GM19467 (cell line): ENCODE measurements around the gene SLC22A7.
"Not testable (repeated sequence)": the region's sequence is repeated elsewhere in the genome, so short reads cannot be mapped to it uniquely, and the experiment has no call there.

Experiments used
- ATAC-seq: cut with Tn5 transposase; IDR thresholded peaks from one replicate; pipeline ENCODE4 v1.9.1; 2021; ENCODE audit warnings: mild to moderate bottlenecking, moderate library complexity; ENCODE audit not compliant: unreplicated experiment

The SLC22A7 gene

GRCh38 chr6:43299338-43300293, 1.6 kb downstream of the SLC22A7 start:
- no peak for ATAC-seq

- ATAC-seq = no peak
These were observed 3.2 kb downstream of the SLC22A7 start for GRCh38 chr6:43301081-43301870.

GRCh38 chr6:43302126-43302525, 4.1 kb downstream of the SLC22A7 start:
- no peak for ATAC-seq

- not testable (repeated sequence) for ATAC-seq
These were observed 4.9 kb downstream of the SLC22A7 start for GRCh38 chr6:43303006-43303405.

DNA sequence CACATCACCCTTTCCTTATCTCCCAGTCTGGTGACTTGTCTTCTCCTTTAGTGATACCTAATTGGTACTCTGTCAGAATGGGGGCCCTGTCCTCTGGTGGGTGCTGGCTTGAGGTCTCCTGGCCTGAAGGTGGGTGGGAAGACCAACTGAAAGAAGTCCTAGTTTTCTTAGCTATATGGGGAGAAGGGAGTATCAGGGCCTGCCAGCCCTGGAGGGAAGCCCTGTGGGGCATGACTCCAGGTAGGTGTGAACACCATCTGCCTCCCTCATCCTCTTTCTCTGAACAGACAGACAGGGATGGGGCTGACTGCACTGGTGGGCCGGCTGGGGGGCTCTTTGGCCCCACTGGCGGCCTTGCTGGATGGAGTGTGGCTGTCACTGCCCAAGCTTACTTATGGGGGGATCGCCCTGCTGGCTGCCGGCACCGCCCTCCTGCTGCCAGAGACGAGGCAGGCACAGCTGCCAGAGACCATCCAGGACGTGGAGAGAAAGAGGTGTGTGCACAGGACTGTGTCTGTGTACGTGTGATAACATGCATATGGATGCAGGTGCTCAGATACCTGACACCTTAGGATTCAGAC, 5.8 kb downstream of the SLC22A7 start:
- ATAC-seq = no peak

- ATAC-seq = no peak
These were observed 6.3 kb downstream of the SLC22A7 start for GRCh38 chr6:43304361-43304760.

- ATAC-seq = no peak
These were observed 6.8 kb downstream of the SLC22A7 start for GRCh38 chr6:43304882-43305281.

- no peak for ATAC-seq
These were observed 8.0 kb downstream of the SLC22A7 start for GRCh38 chr6:43306086-43306485.

- ATAC-seq = no peak
These were observed 9.5 kb downstream of the SLC22A7 start for GRCh38 chr6:43307451-43308100.

DNA sequence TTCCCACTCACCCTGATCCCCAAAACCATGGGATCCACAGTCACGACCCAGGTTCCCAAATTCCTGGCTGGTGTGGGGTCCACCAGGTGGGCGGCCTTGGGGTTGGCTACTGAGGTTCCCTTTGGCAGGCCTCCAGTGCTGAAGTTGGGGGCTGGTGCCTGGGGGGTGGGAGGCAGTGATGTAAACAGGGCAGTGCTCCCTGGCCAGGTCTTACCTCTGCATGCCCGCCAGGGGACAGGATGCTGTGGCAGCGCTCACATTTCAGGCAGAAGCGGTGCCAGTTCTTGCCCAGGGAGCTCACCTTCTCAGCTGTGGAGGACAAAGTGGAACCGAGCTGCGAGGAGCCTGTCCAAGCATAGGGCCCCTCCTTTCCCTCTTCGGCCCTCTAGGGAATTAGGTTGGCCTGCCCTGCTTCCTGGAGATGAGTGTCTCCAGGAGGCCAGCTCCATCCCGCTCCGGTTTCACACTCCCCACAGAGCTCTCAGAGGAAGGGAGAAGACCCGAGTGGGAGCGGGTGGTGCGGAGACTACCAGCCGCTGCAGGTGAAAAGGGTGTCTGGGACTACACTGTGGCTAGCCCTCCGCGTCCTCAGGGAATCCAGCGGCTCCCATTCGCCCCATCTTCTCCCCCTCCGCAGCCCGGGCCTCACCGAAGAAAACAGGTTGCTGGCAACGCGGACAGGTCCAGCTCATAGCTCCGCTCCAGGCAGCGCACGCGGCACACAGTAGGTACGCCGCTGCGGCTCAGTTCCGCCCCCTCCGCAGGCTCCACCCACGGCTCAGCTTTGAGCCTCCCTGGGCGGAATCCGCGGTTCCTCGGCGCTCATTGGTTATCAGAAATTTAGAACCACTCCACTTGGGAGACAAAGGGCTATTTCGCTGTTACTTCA, 10.3 kb downstream of the SLC22A7 start, which contains the start of gene CRIP3:
CRIP3 (minus strand) TSS at position 726 of the 889 bp plus-strand sequence; CDS start at position 692, 34 bp downstream.
- peak; percentile 46 for ATAC-seq

DNA sequence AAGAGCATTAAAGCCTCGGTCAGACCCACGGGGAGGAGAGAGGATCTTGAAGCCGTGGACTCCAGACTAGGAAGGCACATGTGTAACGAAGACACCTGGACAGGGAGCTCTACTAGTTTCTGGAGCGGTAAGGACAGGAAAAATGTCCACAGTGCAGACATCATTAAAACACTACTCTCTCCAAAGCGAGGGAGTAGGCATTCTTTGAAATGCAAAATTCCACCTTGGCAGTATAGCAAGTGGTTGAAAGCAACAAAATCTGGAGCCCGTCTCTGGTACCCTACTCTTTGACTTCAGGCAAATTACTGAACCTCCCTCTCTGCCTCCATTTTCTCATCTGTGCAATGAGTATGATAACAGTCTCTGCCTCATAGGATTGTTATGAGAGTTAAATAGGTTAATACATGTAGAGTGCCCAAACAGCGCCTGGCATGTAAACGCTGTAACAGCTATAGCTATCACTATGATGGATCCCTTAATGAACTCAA, 11.0 kb downstream of the SLC22A7 start:
- no peak for ATAC-seq

DNA sequence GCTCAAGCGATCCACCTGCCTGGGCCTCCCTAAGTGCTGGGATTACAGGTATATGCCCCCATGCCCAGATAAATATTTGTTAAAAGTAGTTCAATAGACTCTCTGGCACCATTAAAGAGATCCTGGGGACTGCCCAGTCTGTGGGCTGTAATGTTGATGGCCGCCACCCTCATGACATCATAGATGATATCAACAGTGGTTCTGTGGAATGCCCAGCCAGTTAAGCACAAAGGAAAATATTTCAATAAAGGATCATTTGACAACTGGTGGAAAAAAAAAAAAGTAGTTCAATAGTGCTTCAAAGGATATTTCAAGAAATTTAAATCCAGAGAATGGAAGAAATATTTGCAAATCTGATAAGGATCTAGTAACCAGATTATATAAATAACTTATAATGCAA, 12.1 kb downstream of the SLC22A7 start:
- ATAC-seq = no peak

DNA sequence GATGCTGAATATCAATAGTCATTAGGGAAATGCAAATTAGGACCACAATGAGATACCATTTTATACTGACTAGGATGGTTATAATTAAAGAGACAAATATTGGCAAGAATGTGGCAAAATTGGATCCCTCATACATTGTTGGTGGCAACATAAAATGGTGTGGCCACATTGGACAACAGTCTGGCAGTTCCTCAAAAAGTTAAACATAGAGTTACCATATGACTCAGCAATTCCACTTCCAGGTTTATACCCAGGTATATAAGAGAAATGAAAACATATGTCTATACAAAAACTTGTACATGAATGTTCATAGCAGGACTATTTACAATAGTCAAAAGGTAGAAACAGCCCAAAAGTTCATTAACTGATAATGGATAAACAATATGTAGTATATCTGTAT, 12.6 kb downstream of the SLC22A7 start:
- ATAC-seq = no peak

GRCh38 chr6:43311666-43312065, 13.6 kb downstream of the SLC22A7 start:
- ATAC-seq = no peak

- ATAC-seq = no peak
These were observed 15.8 kb downstream of the SLC22A7 start for GRCh38 chr6:43313813-43314212.

DNA sequence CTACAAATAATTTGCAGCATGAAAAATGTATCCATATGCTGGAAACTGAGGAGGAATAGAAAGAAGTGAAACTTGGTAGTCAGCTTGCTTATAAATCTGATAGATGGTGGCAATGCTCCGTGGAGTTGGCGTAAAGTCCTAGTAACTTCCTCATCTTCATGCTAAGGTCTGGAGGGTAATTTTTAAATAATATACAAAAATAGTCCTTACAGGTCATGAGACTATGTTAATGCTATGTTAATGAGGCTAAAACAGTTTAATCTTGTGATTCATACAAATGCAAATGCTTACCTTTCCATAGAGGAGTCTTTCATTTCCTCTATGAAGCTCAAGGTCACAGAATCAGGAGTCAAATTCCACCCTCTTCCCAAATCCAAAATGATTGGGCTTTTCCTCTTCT, 20.0 kb downstream of the SLC22A7 start:
- no peak for ATAC-seq

DNA sequence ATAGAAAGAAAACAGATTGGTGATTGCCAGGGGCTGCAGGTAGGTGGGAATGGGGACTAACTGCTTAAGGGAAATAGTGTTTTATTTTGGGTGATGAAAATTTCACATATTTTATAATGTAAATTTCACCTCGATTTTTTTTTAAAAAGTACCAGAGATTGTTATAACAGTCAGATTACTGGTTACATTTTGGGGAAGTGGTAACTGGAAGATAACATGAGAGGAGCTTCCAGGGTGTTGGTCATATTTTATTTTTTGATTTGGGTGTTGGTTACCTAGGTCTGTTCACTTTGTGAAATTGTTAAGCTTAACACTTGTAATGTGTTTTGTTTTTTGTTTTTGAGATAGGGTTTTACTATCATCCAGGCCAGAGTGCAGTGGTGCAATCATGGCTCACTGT, 27.8 kb downstream of the SLC22A7 start:
- no peak for ATAC-seq

- ATAC-seq = no peak
These were observed 30.5 kb downstream of the SLC22A7 start for GRCh38 chr6:43328528-43328927.

- no peak for ATAC-seq
These were observed 33.4 kb downstream of the SLC22A7 start for GRCh38 chr6:43331470-43331869.

- ATAC-seq = no peak
These were observed 33.8 kb downstream of the SLC22A7 start for GRCh38 chr6:43331891-43332290.
